Measurements from ENCODE around the gene VGLL4. TPM values are rescaled to one million over a fixed set of nuclear protein-coding genes. Genes with fewer than 3 reads are reported as not detected.

VGLL4 gene
- total RNA-seq, 1 donor from 2014 or later = 120 TPM

GRCh38 chr3:11619946-11620652 is 23.6 kb downstream of the VGLL4 start:
- H3K4me1 Mint-ChIP-seq (ENCODE audit: unreplicated experiment) = peaks cover 71% of the 10 kb centered on the region
- H3K4me3 Mint-ChIP-seq (ENCODE audit: unreplicated experiment) = no peak overlapping the region
- peak overlapping the region; percentile 34 for H3K27ac Mint-ChIP-seq (ENCODE audit: unreplicated experiment)
- no peak for DNase-seq (ENCODE audit: low spot score)
- no peaks in the 10 kb centered on the region for H3K9me3 Mint-ChIP-seq (ENCODE audit: unreplicated experiment)
- TF ChIP-seq, protein P1, sequence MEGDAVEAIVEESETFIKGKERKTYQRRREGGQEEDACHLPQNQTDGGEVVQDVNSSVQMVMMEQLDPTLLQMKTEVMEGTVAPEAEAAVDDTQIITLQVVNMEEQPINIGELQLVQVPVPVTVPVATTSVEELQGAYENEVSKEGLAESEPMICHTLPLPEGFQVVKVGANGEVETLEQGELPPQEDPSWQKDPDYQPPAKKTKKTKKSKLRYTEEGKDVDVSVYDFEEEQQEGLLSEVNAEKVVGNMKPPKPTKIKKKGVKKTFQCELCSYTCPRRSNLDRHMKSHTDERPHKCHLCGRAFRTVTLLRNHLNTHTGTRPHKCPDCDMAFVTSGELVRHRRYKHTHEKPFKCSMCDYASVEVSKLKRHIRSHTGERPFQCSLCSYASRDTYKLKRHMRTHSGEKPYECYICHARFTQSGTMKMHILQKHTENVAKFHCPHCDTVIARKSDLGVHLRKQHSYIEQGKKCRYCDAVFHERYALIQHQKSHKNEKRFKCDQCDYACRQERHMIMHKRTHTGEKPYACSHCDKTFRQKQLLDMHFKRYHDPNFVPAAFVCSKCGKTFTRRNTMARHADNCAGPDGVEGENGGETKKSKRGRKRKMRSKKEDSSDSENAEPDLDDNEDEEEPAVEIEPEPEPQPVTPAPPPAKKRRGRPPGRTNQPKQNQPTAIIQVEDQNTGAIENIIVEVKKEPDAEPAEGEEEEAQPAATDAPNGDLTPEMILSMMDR (IDR thresholded peaks at IDR 0.05; ENCODE audit: unreplicated experiment) = no peak
- H3K27me3 Mint-ChIP-seq (ENCODE audit: unreplicated experiment) = peaks cover 10% of the 10 kb centered on the region
- H3K36me3 Mint-ChIP-seq (ENCODE audit: low read depth, unreplicated experiment) = peaks cover 10% of the 10 kb centered on the region

GRCh38 chr3:11619461-11619860 is 24.3 kb downstream of the VGLL4 start:
- TF ChIP-seq, protein P1 (IDR thresholded peaks at IDR 0.05; ENCODE audit: unreplicated experiment) = no peak
- H3K27ac Mint-ChIP-seq (ENCODE audit: unreplicated experiment) = no peak overlapping the region
- no peaks in the 10 kb centered on the region for H3K9me3 Mint-ChIP-seq (ENCODE audit: unreplicated experiment)
- H3K36me3 Mint-ChIP-seq (ENCODE audit: low read depth, unreplicated experiment) = peaks cover 5% of the 10 kb centered on the region
- H3K4me1 Mint-ChIP-seq (ENCODE audit: unreplicated experiment) = peaks cover 70% of the 10 kb centered on the region
- no peak for DNase-seq (ENCODE audit: low spot score)
- H3K27me3 Mint-ChIP-seq (ENCODE audit: unreplicated experiment) = peaks cover 11% of the 10 kb centered on the region
- no peak overlapping the region for H3K4me3 Mint-ChIP-seq (ENCODE audit: unreplicated experiment)

GRCh38 chr3:11618904-11619303 is 24.8 kb downstream of the VGLL4 start:
- Mint-ChIP-seq H3K9me3 (ENCODE audit: unreplicated experiment) (no peaks in the 10 kb centered on the region), H3K27ac (ENCODE audit: unreplicated experiment) (peak overlapping the region; percentile 70)
- TF ChIP-seq, protein P1 (IDR thresholded peaks at IDR 0.05; ENCODE audit: unreplicated experiment) = no peak

GRCh38 chr3:11616551-11616950 is 27.2 kb downstream of the VGLL4 start:
- Mint-ChIP-seq H3K36me3 (ENCODE audit: low read depth, unreplicated experiment) (peaks cover 14% of the 10 kb centered on the region), H3K4me3 (ENCODE audit: unreplicated experiment) (no peak overlapping the region), H3K4me1 (ENCODE audit: unreplicated experiment) (peaks cover 80% of the 10 kb centered on the region), H3K27ac (ENCODE audit: unreplicated experiment) (peak overlapping the region; percentile 81), H3K27me3 (ENCODE audit: unreplicated experiment) (peaks cover 8% of the 10 kb centered on the region), H3K9me3 (ENCODE audit: unreplicated experiment) (no peaks in the 10 kb centered on the region)
- no peak for DNase-seq (ENCODE audit: low spot score)
- TF ChIP-seq, protein P1 (IDR thresholded peaks at IDR 0.05; ENCODE audit: unreplicated experiment) = no peak

More at GRCh38 chr3:11618904-11619303, 24.8 kb downstream of the VGLL4 start:
- no peak for DNase-seq (ENCODE audit: low spot score)
- no peak overlapping the region for H3K4me3 Mint-ChIP-seq (ENCODE audit: unreplicated experiment)
- peaks cover 4% of the 10 kb centered on the region for H3K36me3 Mint-ChIP-seq (ENCODE audit: low read depth, unreplicated experiment)
- H3K27me3 Mint-ChIP-seq (ENCODE audit: unreplicated experiment) = peaks cover 11% of the 10 kb centered on the region
- H3K4me1 Mint-ChIP-seq (ENCODE audit: unreplicated experiment) = peaks cover 70% of the 10 kb centered on the region

DNA sequence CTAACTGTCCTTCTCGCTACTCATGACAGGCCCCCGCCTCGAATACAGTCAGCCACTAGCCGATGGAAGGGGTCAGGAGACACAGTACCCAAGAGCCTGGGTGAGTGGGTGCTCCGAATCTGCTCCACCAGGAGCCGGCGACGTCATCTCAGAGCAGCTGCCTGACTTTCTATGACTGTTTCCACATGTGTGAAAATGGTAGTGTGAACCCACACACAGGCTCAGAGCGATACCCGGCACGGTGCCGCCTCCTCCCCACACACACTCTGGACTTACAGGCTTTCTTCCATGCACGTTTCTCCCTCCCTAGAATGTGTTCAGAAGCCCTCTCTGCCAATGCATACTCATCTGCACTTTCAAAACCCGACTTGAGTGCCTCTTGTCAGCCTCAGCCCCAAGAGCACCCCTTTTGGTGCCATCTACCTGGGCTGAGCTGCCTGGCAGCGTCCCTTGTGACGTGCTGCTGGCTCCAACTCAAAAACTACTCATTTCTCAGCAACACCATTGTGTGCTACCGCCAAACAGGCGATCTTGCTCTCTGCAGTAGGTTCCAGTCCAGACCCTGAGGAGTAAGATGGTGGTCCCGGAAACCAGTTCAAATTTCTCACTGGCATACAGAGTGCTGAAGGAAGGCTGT is 29.7 kb downstream of the VGLL4 start:
- H3K9me3 Mint-ChIP-seq (ENCODE audit: unreplicated experiment) = no peaks in the 10 kb centered on the region
- H3K27ac Mint-ChIP-seq (ENCODE audit: unreplicated experiment) = peak overlapping the region; percentile 43
- TF ChIP-seq, protein P1 (IDR thresholded peaks at IDR 0.05; ENCODE audit: unreplicated experiment) = no peak
- H3K4me3 Mint-ChIP-seq (ENCODE audit: unreplicated experiment) = peak overlapping the region; percentile 21
- H3K4me1 Mint-ChIP-seq (ENCODE audit: unreplicated experiment) = peaks cover 86% of the 10 kb centered on the region
- DNase-seq (ENCODE audit: low spot score) = no peak
- H3K36me3 Mint-ChIP-seq (ENCODE audit: low read depth, unreplicated experiment) = peaks cover 14% of the 10 kb centered on the region
- H3K27me3 Mint-ChIP-seq (ENCODE audit: unreplicated experiment) = peaks cover 10% of the 10 kb centered on the region

Measured in endothelial cell (in vitro differentiated cells).